ENCODE data around the gene WASHC4. TPM values are rescaled to one million over a fixed set of nuclear protein-coding genes. Genes with fewer than 3 reads are reported as not detected.

Gene WASHC4
- total and polyA plus RNA-seq, 2 donors (not counting 3 experiments of a cell fraction or from before 2014, with no cell fraction given), result 30.4 to 123 TPM

DNA sequence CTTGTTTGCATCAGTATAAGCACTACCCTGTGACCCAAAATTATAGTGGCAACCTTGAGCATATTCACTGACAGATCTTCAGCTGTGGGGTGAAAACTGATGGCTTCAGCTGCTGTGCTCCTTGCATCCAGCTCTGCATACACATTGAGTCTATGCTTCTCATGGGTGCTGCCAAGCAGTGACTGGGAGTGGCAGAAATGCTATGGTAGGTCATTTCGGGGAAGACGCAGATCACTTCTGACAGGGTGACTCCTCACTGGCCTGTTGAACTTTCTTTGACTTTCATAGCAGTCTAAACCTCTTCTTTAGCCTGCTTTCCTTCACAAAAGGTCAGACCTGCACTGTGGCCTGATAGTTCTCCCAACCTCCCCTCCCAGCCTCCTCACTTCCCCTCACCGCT is 17.7 kb upstream of the WASHC4 start:
- POLR2A ChIA-PET, result no interaction called here
- Histone ChIP-seq H3K4me3 (replicated peaks in 1 of 3; ENCODE audit: insufficient read depth in 1 of 3, low read depth in 1 of 3, low read length in 3 of 3) (no peak overlapping the region), H3K9me1 (replicated peaks; ENCODE audit: control insufficient read depth, extremely low read depth, insufficient read depth, low read length) (no peaks in the 10 kb centered on the region), H3K9me3 (replicated peaks; ENCODE audit: control insufficient read depth, insufficient read depth, low read length) (no peaks in the 10 kb centered on the region), H3K4me1 (ENCODE audit: control insufficient read depth, extremely low read depth, insufficient read depth, low read length) (no peaks in the 10 kb centered on the region), H3K9ac (replicated peaks; ENCODE audit: extremely low read depth, insufficient read depth, low read length) (no peak overlapping the region), H3K4me2 (ENCODE audit: insufficient read depth, low read length) (no peak overlapping the region), H3K27ac (ENCODE audit: insufficient read depth, low read depth, low read length) (no peak overlapping the region), H2AFZ (ENCODE audit: low read depth, low read length) (no peak overlapping the region), H4K20me1 (replicated peaks; ENCODE audit: control insufficient read depth, extremely low read depth, insufficient read depth, low read length) (no peaks in the 10 kb centered on the region), H3K79me2 (ENCODE audit: control insufficient read depth, insufficient read depth, low read length) (no peaks in the 10 kb centered on the region), H3K36me3 (ENCODE audit: control insufficient read depth in 2 of 2, extremely low read depth in 1 of 2, insufficient read depth in 2 of 2, low read length in 2 of 2) (no peaks in the 10 kb centered on the region), H3K27me3 (ENCODE audit: control insufficient read depth in 2 of 2, insufficient read depth in 2 of 2, low read length in 2 of 2) (peaks cover 26% of the 10 kb centered on the region in 2 experiments)
- CTCF ChIA-PET, result no interaction called here
- TF ChIP-seq, protein P1, sequence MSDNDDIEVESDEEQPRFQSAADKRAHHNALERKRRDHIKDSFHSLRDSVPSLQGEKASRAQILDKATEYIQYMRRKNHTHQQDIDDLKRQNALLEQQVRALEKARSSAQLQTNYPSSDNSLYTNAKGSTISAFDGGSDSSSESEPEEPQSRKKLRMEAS (IDR thresholded peaks at IDR 0.05; ENCODE audit: insufficient read depth, insufficient read length), result no peak
- TF ChIP-seq MYC (IDR thresholded peaks at IDR 0.05; ENCODE audit: low read depth, low read length) (no peak), CTCF (IDR thresholded peaks at IDR 0.05; ENCODE audit: extremely low read depth in 1 of 2, insufficient read depth in 1 of 2, low read depth in 1 of 2, low read length in 2 of 2) (no peak), EZH2 (IDR thresholded peaks at IDR 0.05; ENCODE audit: borderline replicate concordance, low read depth, low read length, severe bottlenecking) (no peak), POLR2AphosphoS5 (IDR thresholded peaks at IDR 0.05; ENCODE audit: insufficient read depth, low read depth, low read length) (no peak), GATA2 (IDR thresholded peaks at IDR 0.05; ENCODE audit: insufficient read depth, insufficient read length, low read depth, low read length) (no peak), POLR2A (IDR thresholded peaks at IDR 0.05; ENCODE audit: low read depth, low read length) (no peak), JUN (IDR thresholded peaks at IDR 0.05; ENCODE audit: borderline replicate concordance, insufficient read depth, insufficient read length, low read depth) (no peak), FOS (IDR thresholded peaks at IDR 0.05; ENCODE audit: borderline replicate concordance, insufficient read depth, low read length) (no peak)
- intact Hi-C loops (cut with micrococcal nuclease) (no loop called here), dilution Hi-C loops (cut with MboI; ENCODE audit: extremely low pct_ligation_motif_present, low sequenced_read_pairs) (no loop called here)
- FAIRE-seq, result no peak
- no TSS peak for BruUV-seq (replicated peaks)
- DNase-seq (ENCODE audit: low read depth, low spot score), result no peak
